ENCODE data around the gene PTPRD.

DNA sequence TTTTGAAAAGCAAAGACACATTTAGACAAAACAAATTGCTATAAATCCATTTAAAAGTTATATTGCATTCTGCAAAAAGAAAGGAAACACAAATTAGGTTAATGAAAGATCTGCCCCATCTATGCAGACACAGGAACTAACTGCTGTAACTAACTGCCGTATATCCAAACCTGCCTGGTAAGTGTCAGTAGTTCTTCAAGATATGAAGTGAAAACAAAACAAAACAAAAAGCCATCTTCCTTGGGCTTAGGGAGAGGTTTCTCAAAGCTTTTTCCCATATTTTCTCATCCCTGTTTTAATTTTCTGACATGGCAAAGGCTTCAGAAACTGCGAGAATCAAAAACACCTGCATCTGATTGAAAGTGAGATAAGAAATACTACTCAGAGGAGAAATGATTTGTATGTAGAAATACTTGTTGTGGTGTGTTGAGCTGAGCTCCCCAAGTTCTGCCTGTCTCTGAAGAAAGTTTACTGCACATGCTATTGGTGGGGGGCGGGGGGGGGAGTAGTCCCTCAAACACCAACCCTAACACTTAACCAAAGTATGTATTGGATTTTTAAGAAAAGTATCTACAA, 750.5 kb downstream of the PTPRD start:
- no peak for TF ChIP-seq YY1 (IDR thresholded peaks at IDR 0.05; ENCODE audit: insufficient read depth, insufficient read length)
- no peak for TF ChIP-seq SUZ12 (IDR thresholded peaks at IDR 0.05; ENCODE audit: extremely low read depth, insufficient read depth, insufficient read length)
- TF ChIP-seq ZNF274 (IDR thresholded peaks at IDR 0.05; ENCODE audit: low read depth, low read length): no peak
